Brain pericyte (primary cell): Measurements from ENCODE around the gene JAKMIP3.

ENCODE experiments used
- DNase-seq: peaks from one replicate; pipeline ENCODE4 v3.0.0-alpha.2; 2012; ENCODE audit warnings: low read depth, low spot score

Gene JAKMIP3

DNA sequence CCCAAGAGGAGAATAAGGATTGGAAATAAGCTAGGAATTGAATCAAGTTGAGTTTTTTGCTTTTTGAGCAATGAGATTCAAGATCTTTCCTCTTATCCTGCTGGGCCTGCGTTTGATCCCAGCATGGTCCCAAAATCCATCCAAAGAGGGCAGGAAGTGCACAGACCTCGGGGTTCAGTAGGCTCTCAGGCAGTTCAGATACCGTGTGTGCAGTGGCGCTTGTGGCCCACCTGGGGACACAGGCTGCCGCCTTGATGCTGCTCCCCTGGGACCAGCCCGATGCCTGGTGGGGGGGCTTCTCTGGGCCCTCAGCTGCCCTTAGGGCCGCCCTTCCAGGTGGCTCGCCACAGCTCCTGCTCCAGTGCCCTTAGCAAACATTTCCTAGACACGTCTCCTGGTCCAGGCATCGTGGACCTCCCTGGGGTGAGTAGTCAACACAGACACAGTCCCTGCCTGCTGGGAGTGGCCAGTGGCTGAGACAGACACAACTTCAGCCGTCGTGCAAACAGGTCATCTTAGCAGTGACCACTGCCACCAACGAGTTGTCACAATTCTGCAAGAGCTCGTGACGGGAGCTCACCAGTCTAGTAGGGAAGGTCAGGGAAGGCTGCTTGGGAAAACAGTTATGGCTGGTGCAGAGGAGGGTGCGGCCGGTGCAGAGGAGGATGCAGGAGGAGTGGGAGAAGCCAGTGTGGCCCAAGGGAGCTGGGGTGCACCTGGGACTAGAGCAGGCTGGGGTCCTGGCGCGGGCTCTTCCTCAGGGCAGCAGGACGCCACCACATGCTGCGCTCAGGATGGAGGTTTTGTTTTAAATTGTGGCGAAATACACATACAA, 21.7 kb upstream of the JAKMIP3 start:
- no peak for DNase-seq

GRCh38 chr10:132044803-132045202, 20.9 kb upstream of the JAKMIP3 start:
- no peak for DNase-seq

- DNase-seq: no peak
These were observed 20.4 kb upstream of the JAKMIP3 start for GRCh38 chr10:132045324-132045723.

GRCh38 chr10:132047575-132048293, 18.0 kb upstream of the JAKMIP3 start:
- DNase-seq: no peak

GRCh38 chr10:132048294-132048667, 17.5 kb upstream of the JAKMIP3 start:
- DNase-seq: no peak

DNA sequence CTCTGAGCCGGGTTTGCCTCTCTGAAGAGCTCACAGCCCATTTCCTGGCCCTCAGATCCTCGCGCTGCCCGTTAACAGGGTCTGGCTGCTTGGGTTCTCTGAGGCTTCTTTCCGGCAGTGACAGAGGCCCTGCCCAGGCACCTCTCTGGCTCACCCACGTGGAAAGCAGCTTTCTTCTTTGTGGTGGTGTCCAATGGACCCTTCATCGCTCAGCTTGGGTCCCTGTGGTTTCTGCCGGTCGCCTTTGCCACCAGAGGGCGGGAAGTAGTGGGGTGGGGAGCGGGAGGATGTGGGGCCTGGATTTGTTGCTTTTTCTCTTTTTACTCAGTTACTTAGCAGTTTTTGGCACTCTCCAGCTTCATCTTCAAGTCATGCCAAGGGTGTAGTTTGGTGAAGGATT, 15.6 kb upstream of the JAKMIP3 start:
- DNase-seq: no peak

DNA sequence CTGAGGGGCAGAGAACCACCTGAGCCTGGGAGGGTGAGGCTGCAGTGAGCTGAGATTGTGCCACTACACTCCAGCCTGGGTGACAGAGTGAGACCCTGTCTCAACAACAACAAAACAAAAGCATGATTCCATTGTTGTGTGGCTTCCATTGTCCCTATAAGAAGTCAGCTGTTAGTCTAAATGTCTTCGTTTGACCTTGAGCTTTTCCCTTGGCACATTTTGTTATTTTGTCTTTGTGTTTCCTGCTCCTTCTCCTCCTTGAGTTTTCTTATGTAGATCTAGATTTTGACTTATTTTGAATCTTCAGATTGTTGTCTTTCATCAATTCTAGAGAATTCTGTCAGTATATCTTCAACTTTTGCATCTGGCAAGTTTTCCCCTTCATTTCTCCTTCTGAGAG, 13.6 kb upstream of the JAKMIP3 start:
- DNase-seq: no peak

- DNase-seq: no peak
These were observed 11.2 kb upstream of the JAKMIP3 start for GRCh38 chr10:132054564-132054963.

- DNase-seq: no peak
These were observed 10.1 kb upstream of the JAKMIP3 start for GRCh38 chr10:132055616-132056015.

DNA sequence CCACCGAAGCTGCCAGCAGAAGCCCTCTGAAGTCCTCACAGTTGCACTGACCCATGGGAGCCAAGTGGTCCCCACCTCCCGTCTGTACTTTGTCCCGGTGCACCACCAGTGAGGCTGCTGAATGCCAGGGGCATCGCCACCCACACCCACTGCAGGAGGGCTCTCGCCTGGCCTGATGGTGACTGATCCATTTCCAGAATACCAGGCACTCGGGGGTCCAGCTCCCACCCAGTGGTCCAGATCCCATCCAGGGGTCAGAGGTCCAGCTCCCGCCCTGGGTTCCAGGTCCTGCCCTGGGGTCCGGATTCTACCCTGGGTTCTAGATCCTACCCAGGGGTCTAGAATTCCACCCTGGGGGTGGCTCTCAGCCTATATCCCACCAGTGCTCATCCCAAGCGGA, 9.1 kb upstream of the JAKMIP3 start:
- no peak for DNase-seq

- no peak for DNase-seq
These were observed 8.5 kb upstream of the JAKMIP3 start for GRCh38 chr10:132057191-132057681.

DNA sequence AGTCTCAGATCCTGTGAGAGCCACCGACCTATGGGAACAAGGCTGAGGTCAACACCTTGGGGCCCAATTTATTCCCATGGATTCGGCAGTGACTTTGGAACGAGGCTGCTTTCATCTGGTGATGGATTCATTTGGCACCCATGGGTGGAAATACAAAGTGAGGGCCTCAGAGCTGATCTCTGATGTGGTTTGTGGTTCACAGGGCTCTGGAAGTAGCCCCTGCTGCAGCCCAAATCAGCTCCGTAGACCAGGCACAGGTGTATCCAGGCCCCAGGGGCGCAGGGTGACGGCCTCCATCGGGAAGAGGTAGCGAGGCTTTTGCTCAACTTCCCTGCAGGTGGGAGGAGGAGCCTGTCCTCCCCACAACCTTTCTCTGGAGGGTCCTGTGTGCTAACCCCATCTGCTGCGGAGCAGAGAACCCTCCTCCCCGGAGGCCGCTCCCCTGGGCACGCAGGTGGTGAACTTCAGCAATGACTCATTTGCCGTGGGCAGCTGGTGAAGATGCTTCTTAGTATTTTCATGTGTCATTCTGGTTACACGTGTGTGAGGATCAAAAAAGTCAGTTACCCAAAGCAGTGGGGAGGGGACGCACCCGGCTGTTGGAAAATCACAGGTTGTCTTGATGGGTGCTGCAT, 7.5 kb upstream of the JAKMIP3 start:
- DNase-seq: no peak

- no peak for DNase-seq
These were observed 6.7 kb upstream of the JAKMIP3 start for GRCh38 chr10:132058793-132059759.

GRCh38 chr10:132059760-132060508, 5.8 kb upstream of the JAKMIP3 start:
- no peak for DNase-seq

DNA sequence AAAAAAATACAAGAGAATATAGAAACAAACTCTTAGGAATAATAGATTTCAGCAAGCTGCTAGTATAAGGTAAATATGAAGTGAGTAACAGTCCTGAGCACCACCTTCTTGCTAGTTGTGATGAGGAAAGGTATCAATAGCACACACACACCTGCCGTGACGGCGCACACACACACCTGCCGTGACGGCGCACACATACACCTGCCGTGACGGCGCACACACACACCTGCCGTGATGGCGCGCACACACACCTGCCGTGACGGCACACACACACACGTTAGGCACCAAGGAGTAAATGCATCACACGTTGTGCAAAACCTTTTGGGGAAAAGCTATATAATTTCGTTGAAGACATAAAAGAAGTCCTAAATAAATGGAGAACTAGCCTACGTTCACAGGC, 4.7 kb upstream of the JAKMIP3 start:
- no peak for DNase-seq

- DNase-seq: no peak
These were observed 4.3 kb upstream of the JAKMIP3 start for GRCh38 chr10:132061465-132061864.

- DNase-seq: no peak
These were observed 3.6 kb upstream of the JAKMIP3 start for GRCh38 chr10:132062116-132062515.

GRCh38 chr10:132062641-132063390, 2.9 kb upstream of the JAKMIP3 start:
- no peak for DNase-seq

DNA sequence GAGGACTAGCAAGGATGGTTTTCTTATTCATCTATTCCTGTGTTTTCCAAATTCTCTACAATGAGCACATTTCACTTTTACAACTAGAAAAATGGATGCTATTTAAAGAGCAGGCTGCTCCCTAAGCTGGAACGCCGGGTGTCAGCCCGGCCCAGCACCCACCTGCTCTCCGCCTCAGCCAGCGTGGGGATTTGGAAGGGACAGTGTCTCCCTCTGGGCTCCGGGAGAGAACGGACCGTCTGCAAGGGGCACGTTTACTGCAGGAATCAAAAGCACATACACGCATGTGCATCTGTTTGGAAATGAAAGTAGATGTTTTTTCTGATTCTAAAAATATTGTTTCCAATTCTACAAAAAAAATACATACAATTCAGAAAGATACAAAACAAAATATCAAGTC, 2.3 kb upstream of the JAKMIP3 start:
- no peak for DNase-seq
